Activated effector memory CD4-positive, alpha-beta T cell treated with anti-CD3 and anti-CD28 coated beads, Interleukin-2, amount 50 U/mL, for 16 hours (primary cell): ENCODE measurements around the gene CD8B2.
A peak's percentile ranks its signal among the peaks of the same experiment; 100 is the strongest.
"Not testable (repeated sequence)": the region's sequence is repeated elsewhere in the genome, so short reads cannot be mapped to it uniquely, and the experiment has no call there.

Experiments used
- DNase-seq: peaks from one replicate; pipeline ENCODE4 v3.0.0-alpha.2; 2020

CD8B2 gene

GRCh38 chr2:106513391-106513790 is 26.2 kb downstream of the CD8B2 start:
- not testable (repeated sequence) for DNase-seq

DNA sequence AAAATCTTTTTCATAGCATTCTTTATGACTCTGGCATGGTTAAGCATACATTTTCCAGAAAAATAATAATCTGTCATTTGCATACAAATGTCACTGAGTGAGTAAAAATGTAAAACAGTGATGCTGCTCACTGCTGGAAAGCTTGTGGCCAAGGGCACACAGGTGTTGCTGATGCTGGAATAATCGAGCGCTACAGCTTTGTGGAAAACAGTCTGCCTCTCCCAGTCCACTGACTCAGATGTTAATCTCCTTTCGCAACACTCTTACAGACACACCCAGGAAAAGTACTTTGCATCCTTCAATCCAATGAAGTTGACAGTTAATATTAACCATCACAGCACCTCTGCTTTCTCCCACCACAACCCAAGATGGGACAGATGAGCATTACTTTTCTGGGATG is 27.7 kb downstream of the CD8B2 start:
- DNase-seq = not testable (repeated sequence)

GRCh38 chr2:106516436-106516835 is 29.3 kb downstream of the CD8B2 start:
- no peak for DNase-seq

- DNase-seq = no peak
These were observed 29.7 kb downstream of the CD8B2 start for GRCh38 chr2:106516864-106517263.

GRCh38 chr2:106517329-106517728 is 30.2 kb downstream of the CD8B2 start:
- no peak for DNase-seq

GRCh38 chr2:106519767-106520166 is 32.6 kb downstream of the CD8B2 start:
- no peak for DNase-seq

GRCh38 chr2:106521016-106521415 is 33.9 kb downstream of the CD8B2 start:
- DNase-seq = no peak

GRCh38 chr2:106523976-106524665 is 37.0 kb downstream of the CD8B2 start:
- DNase-seq = no peak

DNA sequence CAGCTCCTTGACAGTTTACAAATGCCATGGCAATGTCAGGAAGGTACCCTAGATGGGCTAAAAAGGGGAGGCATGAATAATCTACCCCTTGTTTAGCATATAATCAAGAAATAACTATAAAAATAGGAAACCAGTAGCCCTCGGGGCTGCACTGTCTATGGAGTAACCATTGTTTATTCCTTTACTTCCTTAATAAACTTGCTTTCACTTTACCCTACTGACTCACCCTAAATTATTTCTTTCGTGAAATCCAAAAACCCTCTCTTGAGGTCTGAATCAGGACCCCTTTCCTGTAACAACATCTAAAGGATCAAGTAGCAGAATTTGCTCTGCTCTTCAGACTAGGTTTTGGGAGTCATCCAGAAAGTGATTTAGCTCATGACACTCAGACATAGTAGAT is 43.7 kb downstream of the CD8B2 start:
- no peak for DNase-seq

DNA sequence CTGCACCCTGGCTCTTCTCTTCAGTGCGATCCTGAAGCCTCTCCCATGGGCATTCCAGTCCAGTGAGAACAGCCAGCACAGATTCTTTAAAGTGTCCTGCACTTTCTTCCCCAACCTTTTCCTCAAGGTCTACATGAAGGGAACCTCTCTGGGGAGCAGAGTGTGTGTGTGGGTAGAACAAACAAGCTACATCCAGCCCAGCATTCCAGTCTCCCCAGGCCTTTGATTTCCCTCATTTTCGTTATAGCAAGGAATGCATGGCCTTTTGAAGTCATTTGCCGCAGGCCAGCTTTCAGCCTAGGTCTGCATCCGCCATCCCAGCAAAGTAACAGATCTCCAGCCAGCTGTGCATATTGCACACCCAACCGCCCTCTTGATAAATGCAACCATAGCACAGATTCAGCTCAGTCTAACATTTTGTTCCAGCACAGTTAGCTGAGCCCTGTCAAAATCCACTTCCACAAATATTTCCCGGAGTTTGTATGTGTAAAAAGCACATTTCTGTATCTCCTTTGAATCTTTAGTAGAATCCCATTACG is 44.6 kb downstream of the CD8B2 start:
- DNase-seq = no peak

DNA sequence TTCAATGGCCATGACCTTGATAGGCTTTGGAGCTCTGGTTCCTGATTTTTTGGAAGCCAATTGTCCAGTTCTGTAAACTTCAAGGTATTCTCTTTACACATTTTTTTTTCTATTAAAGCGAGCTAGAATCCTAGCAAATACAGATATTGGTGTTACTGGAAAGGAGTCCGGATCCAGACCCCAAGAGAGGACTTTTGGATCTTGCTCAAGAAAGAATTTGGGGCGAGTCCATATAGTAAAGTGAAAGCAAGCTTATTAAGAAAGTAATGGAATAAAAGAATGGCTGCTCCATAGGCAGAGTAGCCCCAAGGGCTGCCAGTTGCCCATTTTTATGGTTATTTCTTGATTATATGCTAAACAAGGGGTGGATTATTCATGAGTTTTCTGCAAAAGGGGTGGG is 45.1 kb downstream of the CD8B2 start:
- no peak for DNase-seq

- DNase-seq = no peak
These were observed 47.3 kb downstream of the CD8B2 start for GRCh38 chr2:106534471-106534870.

GRCh38 chr2:106536490-106536889 is 49.3 kb downstream of the CD8B2 start:
- DNase-seq = no peak

DNA sequence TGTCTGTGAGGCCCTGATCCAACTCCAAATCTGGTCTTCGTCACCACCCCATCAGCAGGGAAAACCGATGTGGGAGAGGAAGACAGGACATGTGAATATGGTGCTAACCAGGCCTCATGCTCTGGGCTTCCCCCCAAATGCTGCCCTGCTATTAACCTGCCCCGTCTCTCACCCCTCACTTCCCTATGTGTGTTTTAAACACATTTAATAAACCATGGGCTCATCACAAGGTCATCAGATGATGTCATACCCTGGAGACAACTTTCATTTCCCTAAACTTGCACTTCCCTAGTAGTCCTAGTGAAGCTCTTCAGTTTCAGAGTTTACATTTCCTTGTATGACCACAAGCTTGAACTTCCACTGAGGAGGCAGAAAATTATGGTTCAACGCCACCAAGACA is 49.9 kb downstream of the CD8B2 start:
- no peak for DNase-seq

- DNase-seq = peak; percentile 38
These were observed 50.6 kb downstream of the CD8B2 start for GRCh38 chr2:106537791-106538191.

- no peak for DNase-seq
These were observed 53.7 kb downstream of the CD8B2 start for GRCh38 chr2:106540886-106541285.

GRCh38 chr2:106541333-106541732 is 54.2 kb downstream of the CD8B2 start:
- DNase-seq = no peak

DNA sequence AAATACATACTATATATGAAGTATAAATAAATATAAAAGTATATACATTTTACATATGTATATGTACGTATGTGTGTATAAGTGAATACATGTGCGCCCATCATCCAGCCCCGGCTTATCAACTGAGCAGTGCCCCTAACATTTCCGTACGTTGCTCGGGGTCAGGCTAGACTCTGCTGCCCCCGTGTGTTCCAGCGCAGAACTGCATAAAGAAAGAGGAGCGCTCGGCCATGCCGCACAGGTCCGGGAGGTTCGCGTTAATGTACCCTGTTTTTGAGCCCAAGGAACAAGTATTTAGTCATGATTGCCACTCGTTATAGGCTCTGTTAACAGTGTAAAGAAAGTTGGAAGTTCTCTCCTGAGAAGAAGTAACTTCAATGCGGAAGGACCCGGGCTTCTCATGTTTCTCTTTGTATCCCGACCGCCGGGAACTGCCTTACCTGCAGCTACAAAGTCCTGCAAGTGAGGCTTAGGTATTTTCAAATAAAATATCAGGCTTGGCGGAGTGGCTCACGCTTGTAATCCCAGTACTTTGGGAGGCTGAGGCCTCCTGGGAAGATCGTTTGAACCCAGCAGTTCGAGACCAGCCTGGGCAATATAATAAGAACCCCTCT is 55.7 kb downstream of the CD8B2 start:
- DNase-seq = peak; percentile 90

DNA sequence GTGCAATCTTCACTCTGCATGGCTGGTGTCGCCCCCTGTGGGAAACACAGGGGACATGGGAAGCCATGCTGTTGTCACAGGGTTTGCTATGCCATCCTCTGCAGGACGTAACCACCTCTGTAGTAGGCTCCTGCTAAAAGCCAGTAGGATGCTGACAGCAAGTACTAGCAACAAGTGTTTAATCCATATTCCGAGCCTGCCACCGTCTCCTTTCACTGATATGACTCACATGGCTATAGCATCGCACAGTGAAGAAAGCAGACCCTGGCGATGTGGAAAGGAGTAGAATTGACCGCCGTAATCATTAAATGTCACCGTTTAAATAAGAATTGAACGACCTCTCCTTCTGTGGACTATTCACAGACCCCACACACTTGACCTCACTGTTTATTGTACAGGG is 57.8 kb downstream of the CD8B2 start:
- no peak for DNase-seq

DNA sequence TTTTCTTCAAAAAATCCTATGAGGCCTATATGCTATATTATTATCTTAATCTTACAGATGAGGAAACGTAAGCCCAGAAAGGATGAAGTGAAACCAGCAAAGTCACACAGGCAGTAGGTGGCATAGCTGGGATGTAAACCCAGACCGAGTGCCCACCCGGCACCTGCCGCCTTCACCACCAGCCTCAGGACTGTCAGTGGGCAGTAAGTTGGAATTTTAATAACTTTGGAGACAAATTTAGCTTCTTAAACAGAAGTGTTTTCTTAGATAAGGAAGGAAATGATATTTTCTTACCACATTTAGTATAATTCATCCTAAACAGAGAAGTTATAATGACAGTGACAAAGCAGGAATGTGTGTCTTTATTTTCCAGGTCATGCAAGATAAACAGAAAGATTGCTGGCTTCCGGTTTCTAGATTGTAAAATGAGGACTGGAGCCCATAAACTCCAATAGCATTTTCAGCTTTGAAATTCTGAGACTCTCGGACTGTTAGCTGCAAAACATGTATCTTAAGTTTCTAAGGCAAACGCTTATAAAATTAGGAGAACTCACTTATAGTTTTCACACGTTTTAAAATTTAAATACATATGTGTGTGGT is 59.3 kb downstream of the CD8B2 start:
- DNase-seq = no peak

DNA sequence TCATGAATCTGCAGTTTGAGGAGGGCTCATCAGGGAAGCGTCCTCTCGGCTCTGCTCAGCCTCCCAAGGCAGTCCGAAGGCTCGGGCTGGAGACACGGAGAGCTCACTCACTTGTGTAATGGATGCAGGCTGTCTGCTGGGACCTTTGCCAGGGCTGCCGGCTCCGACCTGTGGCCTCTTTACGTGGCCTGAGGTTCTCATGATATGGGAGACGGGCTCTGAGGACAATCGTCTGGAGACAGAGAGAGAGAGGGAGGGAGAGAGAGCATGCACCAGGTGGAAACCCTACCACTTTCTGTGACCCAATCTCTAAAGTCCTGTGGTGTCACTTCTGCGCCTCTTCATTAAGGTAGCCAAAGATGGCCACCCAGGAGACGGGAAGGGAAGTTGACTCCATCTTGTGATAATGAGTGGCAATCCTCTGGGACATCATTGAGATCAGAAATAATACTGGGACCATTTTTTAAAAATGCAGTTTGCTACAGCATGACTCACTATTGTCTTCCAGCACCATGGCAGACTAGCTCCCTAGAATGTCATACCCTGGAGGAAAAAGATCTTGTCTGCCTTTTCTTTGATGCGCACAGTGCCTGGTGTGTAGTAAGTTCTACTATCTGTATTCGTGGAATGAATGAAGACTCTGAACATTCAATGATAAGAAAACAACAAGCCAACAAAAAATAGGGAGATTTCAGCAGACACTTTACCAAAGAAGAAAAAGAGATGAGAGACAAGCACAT is 60.2 kb downstream of the CD8B2 start:
- no peak for DNase-seq

GRCh38 chr2:106551417-106552130 is 64.4 kb downstream of the CD8B2 start:
- peak; percentile 58 for DNase-seq

GRCh38 chr2:106552921-106553320 is 65.8 kb downstream of the CD8B2 start:
- no peak for DNase-seq
